GM12892 (cell line): Measurements from ENCODE around the gene QRSL1.

Source experiments
- POLR2A ChIP-seq: IDR thresholded peaks from 2 replicates; pipeline ENCODE4 v1.6.1; 2011; ENCODE audit warnings: low read depth, low read length, control low read depth
- POLR2AphosphoS5 ChIP-seq: IDR thresholded peaks from 2 replicates; pipeline ENCODE4 v1.6.1; 2011; ENCODE audit warnings: low read depth, low read length, control low read depth
- TAF1 ChIP-seq: IDR thresholded peaks from 2 replicates; pipeline ENCODE4 v1.6.1; 2011; ENCODE audit warnings: low read depth, mild to moderate bottlenecking, control low read depth, low read length, borderline replicate concordance

DNA sequence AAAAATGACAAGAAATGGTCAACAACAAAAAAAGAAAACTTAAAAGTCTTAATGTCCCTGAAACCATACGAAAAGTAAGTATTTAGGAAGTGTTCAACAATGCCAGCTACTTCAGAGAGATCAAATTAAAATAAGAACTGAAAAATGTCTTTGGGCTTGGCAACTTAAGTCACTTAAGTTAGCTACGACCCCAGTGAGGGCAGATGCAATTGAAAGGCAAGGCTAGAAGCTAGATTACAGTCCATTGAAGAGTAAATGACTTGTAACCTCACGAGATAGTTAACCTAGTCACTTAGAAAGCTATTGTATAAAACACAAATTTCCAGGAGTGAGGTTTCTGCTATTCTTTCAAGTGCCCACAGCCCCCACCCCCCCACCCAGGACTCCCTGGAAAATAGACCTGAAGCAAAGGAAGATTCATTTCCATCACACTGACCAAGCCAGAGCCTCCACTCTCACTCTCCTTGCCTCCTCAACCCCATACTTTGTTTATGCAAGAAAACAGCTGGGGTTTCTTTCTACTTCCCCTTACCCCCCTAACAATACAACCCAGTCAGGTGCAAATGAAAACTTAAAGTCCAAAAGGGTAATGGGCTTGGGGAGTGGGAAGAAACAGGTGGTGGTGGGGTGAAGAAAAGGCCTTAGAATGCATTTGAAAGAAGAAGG is 14.7 kb upstream of the QRSL1 start:
- no peak for TF ChIP-seq POLR2A
- TF ChIP-seq POLR2AphosphoS5, result no peak
- TF ChIP-seq TAF1, result no peak
